ENCODE measurements around the gene SPINT1.

Gene SPINT1

DNA sequence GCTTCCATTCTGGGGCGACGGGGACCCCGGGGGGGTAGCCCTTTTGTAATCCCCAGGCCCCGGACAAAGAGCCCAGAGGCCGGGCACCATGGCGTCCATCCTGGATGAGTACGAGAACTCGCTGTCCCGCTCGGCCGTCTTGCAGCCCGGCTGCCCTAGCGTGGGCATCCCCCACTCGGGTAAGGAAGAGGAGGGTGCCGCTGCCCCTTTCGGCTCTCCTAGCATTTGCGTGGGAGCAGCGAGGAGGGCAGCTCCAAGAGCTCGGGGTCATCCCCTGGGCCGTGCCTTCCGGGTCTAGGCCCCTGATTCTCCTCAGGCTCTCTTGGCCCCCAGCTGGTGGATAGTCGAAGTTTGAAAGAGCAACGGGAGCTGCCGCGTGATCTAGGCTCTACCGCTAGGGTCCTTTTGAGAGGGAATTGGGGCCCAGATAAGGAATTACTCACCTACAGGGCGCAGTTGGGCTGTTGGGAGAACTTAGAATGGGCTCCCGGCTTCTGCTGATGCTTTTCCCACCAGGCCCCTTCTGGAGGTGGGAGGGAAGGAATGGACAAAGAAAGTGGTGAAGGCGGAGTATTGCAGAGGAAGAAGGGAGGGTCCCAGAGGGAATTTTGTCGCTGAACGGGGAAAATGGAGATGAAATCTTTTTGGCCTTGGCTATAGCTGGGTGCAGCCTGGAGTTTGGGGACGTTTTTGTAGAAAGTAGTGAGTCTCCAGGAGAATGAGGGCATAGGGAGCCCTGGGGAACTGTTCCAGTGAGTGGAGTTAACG lies 51.0 kb downstream of the SPINT1 start:
- intact Hi-C loops (cut with DNase I; ENCODE audit: low total_unique reads): loop anchor here (5.0 kb wide), 1 partner anchor 128 kb away; the partner anchor contains the start of gene C15orf62

DNA sequence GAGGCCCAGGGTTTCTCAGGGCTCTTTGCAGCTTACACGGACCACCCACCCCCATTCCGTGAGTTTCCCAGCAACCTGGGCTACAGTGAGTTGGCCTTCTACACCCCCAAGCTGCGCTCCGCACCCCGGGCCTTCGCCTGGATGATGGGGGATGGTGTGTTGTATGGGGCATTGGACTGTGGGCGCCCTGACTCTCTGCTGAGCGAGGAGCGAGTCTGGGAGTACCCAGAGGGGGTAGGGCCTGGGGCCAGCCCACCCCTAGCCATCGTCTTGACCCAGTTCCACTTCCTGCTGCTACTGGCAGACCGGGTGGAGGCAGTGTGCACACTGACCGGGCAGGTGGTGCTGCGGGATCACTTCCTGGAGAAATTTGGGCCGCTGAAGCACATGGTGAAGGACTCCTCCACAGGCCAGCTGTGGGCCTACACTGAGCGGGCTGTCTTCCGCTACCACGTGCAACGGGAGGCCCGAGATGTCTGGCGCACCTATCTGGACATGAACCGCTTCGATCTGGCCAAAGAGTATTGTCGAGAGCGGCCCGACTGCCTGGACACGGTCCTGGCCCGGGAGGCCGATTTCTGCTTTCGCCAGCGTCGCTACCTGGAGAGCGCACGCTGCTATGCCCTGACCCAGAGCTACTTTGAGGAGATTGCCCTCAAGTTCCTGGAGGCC lies 55.8 kb downstream of the SPINT1 start:
- Histone ChIP-seq H3K27ac (no peak overlapping the region), H3K4me3 (no peak overlapping the region), H3K4me1 (peaks cover 0 to 27% (median 15%) of the 10 kb centered on the region in 4 donors), H3K9me3 (no peaks in the 10 kb centered on the region), H3K27me3 (no peaks in the 10 kb centered on the region), H3K36me3 (peaks cover 43 to 80% (median 52%) of the 10 kb centered on the region in 3 donors)
- no peak for DNase-seq
- intact Hi-C loops (cut with DNase I; ENCODE audit: low total_unique reads): loop anchor here (10.0 kb wide), 1 partner anchor 215 kb away; the partner anchor contains the start of gene INO80
- TF ChIP-seq, protein P1, sequence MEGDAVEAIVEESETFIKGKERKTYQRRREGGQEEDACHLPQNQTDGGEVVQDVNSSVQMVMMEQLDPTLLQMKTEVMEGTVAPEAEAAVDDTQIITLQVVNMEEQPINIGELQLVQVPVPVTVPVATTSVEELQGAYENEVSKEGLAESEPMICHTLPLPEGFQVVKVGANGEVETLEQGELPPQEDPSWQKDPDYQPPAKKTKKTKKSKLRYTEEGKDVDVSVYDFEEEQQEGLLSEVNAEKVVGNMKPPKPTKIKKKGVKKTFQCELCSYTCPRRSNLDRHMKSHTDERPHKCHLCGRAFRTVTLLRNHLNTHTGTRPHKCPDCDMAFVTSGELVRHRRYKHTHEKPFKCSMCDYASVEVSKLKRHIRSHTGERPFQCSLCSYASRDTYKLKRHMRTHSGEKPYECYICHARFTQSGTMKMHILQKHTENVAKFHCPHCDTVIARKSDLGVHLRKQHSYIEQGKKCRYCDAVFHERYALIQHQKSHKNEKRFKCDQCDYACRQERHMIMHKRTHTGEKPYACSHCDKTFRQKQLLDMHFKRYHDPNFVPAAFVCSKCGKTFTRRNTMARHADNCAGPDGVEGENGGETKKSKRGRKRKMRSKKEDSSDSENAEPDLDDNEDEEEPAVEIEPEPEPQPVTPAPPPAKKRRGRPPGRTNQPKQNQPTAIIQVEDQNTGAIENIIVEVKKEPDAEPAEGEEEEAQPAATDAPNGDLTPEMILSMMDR (IDR thresholded peaks at IDR 0.05): no peak

More for the DNA sequence above, 51.0 kb downstream of the SPINT1 start:
- Histone ChIP-seq H3K36me3 (peaks cover 15 to 40% (median 21%) of the 10 kb centered on the region in 3 donors), H3K27me3 (no peaks in the 10 kb centered on the region), H3K4me1 (peaks cover 0 to 30% (median 18%) of the 10 kb centered on the region in 4 donors), H3K27ac (peak overlapping the region; percentile 87 to 92), H3K4me3 (peak overlapping the region; percentile 74 to 80), H3K9me3 (no peaks in the 10 kb centered on the region)
- DNase-seq: peak in 1 of 2 donors; percentile 45
- TF ChIP-seq, protein P1 (IDR thresholded peaks at IDR 0.05): peak; percentile 31 to 46

DNA sequence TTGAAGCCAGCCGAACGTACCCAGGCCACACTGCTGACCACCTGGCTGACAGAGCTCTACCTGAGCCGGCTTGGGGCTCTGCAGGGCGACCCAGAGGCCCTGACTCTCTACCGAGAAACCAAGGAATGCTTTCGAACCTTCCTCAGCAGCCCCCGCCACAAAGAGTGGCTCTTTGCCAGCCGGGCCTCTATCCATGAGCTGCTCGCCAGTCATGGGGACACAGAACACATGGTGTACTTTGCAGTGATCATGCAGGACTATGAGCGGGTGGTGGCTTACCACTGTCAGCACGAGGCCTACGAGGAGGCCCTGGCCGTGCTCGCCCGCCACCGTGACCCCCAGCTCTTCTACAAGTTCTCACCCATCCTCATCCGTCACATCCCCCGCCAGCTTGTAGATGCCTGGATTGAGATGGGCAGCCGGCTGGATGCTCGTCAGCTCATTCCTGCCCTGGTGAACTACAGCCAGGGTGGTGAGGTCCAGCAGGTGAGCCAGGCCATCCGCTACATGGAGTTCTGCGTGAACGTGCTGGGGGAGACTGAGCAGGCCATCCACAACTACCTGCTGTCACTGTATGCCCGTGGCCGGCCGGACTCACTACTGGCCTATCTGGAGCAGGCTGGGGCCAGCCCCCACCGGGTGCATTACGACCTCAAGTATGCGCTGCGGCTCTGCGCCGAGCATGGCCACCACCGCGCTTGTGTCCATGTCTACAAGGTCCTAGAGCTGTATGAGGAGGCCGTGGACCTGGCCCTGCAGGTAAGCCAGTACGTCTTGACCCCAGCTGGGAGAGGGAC lies 56.6 kb downstream of the SPINT1 start:
- TF ChIP-seq, protein P1 (IDR thresholded peaks at IDR 0.05): no peak
- intact Hi-C loops (cut with DNase I; ENCODE audit: low total_unique reads): loop anchor here (10.0 kb wide), 1 partner anchor 214 kb away; the partner anchor contains the start of gene INO80
- Histone ChIP-seq H3K4me1 (peaks cover 0 to 22% (median 9%) of the 10 kb centered on the region in 4 donors), H3K4me3 (no peak overlapping the region), H3K27ac (no peak overlapping the region), H3K9me3 (no peaks in the 10 kb centered on the region), H3K27me3 (no peaks in the 10 kb centered on the region), H3K36me3 (peaks cover 43 to 80% (median 52%) of the 10 kb centered on the region in 3 donors)
- DNase-seq: no peak

DNA sequence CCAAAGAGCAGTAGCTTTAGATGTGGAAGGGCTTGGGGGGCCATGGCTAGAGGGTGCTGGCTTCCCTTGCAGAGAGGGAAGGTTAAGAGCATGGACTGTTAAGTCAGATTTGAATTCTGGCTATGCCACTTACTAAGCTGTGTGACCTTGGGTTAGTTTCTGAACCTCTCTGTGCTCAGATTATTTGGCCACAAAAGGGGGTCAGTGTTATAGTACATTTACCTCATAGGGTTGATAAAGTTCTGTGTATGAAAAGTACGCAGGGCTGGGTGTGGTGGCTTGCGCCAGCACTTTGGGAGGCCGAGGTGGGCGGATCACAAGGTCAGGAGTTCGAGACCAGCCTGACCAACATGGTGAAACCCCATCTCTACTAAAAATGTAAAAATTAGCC lies 57.2 kb downstream of the SPINT1 start:
- TF ChIP-seq, protein P1 (IDR thresholded peaks at IDR 0.05): no peak
- peaks cover 43 to 77% (median 51%) of the 10 kb centered on the region in 3 donors for H3K36me3 ChIP-seq
- intact Hi-C loops (cut with DNase I; ENCODE audit: low total_unique reads): loop anchor here (10.0 kb wide), 1 partner anchor 214 kb away; the partner anchor contains the start of gene INO80
- no peak overlapping the region for H3K4me3 ChIP-seq
- H3K27me3 ChIP-seq: no peaks in the 10 kb centered on the region
- peaks cover 3 to 22% (median 9%) of the 10 kb centered on the region in 4 donors for H3K4me1 ChIP-seq
- DNase-seq: no peak
- no peak overlapping the region for H3K27ac ChIP-seq
- H3K9me3 ChIP-seq: no peaks in the 10 kb centered on the region

Data from tibial artery (tissue), 4 donors.